ENCODE measurements around the gene RAMACL. TPM values are rescaled to one million over a fixed set of nuclear protein-coding genes. Genes with fewer than 3 reads are reported as not detected.
"Not testable (repeated sequence)": the region's sequence is repeated elsewhere in the genome, so short reads cannot be mapped to it uniquely, and the experiment has no call there.

Gene RAMACL
- total RNA-seq, 1 donor from 2014 or later, result 0.30 TPM

DNA sequence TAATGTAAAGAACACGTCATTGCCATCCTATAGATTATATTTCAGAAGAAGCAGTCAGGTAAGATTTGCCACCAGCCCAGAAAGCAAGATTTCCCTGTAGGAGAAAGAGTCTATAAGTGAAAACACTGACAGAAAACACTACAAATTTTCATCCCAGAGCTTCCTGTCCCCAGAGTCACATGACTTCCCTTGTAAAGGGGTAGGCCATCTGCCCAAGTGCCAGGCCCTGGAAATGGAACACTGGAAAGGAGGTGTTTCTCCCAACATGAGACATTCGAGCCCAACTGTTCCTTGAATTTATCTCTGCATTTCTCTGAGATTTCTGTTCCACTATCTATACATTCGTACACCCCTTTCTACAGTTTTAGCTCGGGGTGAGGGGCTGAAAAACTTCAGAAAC lies 46.9 kb downstream of the RAMACL start:
- Mint-ChIP-seq H3K9me3 (no peaks in the 10 kb centered on the region), H3K27me3 (no peaks in the 10 kb centered on the region), H3K36me3 (ENCODE audit: low read depth) (no peaks in the 10 kb centered on the region), H3K27ac (no peak overlapping the region), H3K4me3 (no peak overlapping the region), H3K4me1 (peaks cover 23% of the 10 kb centered on the region)
- intact Hi-C loops (cut with micrococcal nuclease), result no loop called here
- DNase-seq, result no peak

GRCh38 chr6:166539011-166539385 lies 47.5 kb downstream of the RAMACL start:
- H3K27ac Mint-ChIP-seq; DNase-seq; H3K4me3 Mint-ChIP-seq; H3K27me3 Mint-ChIP-seq; intact Hi-C loops (cut with micrococcal nuclease); H3K36me3 Mint-ChIP-seq (ENCODE audit: low read depth); H3K9me3 Mint-ChIP-seq: not testable (repeated sequence)
- peaks cover 23% of the 10 kb centered on the region for H3K4me1 Mint-ChIP-seq

GRCh38 chr6:166538297-166539010 lies 48.0 kb downstream of the RAMACL start:
- no peak overlapping the region for H3K27ac Mint-ChIP-seq
- H3K4me1 Mint-ChIP-seq, result peaks cover 23% of the 10 kb centered on the region
- no peaks in the 10 kb centered on the region for H3K27me3 Mint-ChIP-seq
- H3K4me3 Mint-ChIP-seq, result no peak overlapping the region
- intact Hi-C loops (cut with micrococcal nuclease), result no loop called here
- H3K36me3 Mint-ChIP-seq (ENCODE audit: low read depth), result no peaks in the 10 kb centered on the region
- DNase-seq, result no peak
- no peaks in the 10 kb centered on the region for H3K9me3 Mint-ChIP-seq

DNA sequence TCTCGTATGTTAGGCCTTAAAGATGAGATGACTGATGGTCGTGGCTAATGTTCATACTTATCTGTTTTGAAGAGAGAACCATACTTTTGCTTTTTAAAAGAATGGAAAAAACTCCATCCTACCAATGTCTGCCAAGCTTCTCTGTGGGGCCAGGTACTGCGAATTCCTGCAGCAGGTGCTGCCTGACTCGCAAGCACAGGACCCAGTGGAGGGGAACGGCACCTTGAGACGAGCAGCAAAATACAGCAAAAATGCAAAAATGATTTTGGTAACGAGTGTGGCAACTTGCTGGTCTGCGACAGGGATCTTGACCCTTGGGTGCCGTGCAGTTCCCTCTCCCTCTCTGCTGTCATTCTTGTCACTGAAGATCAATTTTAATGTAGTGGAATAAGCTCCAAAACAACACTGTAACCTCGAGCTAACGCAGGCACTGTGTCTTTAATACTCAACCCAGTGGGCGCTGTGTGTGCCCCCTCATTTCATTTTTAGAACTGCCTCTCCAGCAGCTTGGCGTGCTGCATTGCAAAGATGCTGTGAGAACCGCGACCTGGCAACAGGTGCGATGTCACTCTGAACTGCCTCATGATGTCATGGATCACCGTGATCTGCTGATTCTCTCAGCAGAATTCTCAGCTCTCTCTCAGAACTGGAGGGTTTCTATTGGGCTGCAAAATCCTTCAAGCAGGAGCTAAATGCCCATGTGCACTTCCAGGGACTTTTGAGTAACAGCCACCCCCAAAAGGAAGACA lies 51.6 kb downstream of the RAMACL start:
- DNase-seq, result no peak
- peaks cover 6% of the 10 kb centered on the region for H3K4me1 Mint-ChIP-seq
- no peak overlapping the region for H3K4me3 Mint-ChIP-seq
- H3K36me3 Mint-ChIP-seq (ENCODE audit: low read depth), result peaks cover under 1% of the 10 kb centered on the region
- intact Hi-C loops (cut with micrococcal nuclease), result no loop called here
- no peaks in the 10 kb centered on the region for H3K27me3 Mint-ChIP-seq
- no peak overlapping the region for H3K27ac Mint-ChIP-seq
- H3K9me3 Mint-ChIP-seq, result no peaks in the 10 kb centered on the region

DNA sequence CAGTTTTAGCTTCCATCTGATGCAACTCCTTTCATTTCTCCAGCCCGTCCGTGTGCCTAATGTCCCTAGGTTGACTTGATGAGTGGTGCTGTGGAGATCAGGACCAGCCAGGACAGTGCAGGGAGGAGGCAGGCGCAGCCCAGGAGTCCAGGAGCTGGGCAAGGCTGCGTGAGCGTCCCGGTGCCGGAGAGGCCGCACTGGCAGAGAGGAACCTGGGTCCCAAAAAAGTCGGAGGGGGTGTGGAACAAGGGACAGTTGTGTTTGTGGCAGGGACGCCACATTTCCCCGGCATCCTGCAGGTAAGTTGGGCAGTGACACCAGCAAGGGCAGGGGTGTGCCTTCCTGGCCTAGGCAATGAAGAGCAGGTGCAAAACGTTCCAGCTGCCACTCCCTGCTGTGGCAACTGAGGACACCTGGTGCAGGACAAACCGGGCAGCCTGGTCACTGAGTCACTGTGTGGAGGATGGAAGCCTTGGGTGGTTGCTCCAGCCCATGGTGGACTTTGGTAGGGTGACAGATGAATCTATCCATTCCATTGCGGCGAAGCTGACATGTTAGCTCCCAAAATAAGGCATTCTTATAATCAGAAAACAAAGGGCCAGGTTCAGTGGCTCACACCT lies 53.2 kb downstream of the RAMACL start:
- DNase-seq, result no peak
- Mint-ChIP-seq H3K27ac (no peak overlapping the region), H3K9me3 (no peaks in the 10 kb centered on the region), H3K4me3 (no peak overlapping the region), H3K36me3 (ENCODE audit: low read depth) (peaks cover 3% of the 10 kb centered on the region), H3K4me1 (no peaks in the 10 kb centered on the region), H3K27me3 (no peaks in the 10 kb centered on the region)
- intact Hi-C loops (cut with micrococcal nuclease), result no loop called here

Other genes starting within 250 kb of the RAMACL start
- gene SFT2D1, start 244.1 kb downstream of the RAMACL start, total RNA-seq, result 56.9 and 61.2 TPM in 2 replicates
- gene MPC1, start 203.7 kb downstream of the RAMACL start, total RNA-seq, result 17.1 and 18.1 TPM in 2 replicates
- 2.8 and 3.1 TPM in 2 replicates for gene RPS6KA2, start 40.6 kb upstream of the RAMACL start, total RNA-seq